ENCODE results near the gene ITPK1.

DNA sequence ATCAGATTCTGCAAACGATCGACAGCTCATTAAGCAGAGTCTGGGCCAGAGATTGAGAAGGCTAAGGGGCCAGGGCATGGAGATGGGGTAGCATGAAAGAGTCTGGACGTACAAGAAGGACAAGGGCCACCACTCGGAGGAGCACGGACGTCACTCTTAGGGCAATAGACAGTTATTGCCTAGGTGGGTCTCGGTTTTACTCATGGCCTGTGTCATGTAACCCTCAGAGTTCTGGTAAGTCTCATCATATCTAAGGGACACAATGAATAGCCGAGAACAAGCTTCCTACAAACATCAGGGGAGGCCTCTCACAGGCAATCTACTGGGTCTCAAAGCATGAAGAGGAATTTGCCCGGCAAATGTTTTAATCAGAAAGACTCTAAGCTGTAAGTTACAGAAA is 30.4 kb upstream of the ITPK1 start:
- no peak for TF ChIP-seq POLR2AphosphoS5 (IDR thresholded peaks at IDR 0.05; ENCODE audit: low read depth, low read length)
- no peak for TF ChIP-seq SIN3A (IDR thresholded peaks at IDR 0.05; ENCODE audit: borderline replicate concordance, insufficient read depth, low read length)

Measured in PFSK-1 (cell line).